B cell (primary cell): ENCODE data around the gene CCDC102A. TPM values are rescaled to one million over a fixed set of nuclear protein-coding genes. Genes with fewer than 3 reads are reported as not detected.

ENCODE experiments used
- ATAC-seq: fragments of 200-7000 bp; cut with Tn5 transposase; one replicate; pipeline ENCODE4 v1.10.0; 2021; ENCODE audit warnings: low read depth, mild to moderate bottlenecking, moderate number of reproducible peaks, moderate library complexity
- CTCF ChIA-PET: fragments of 350-600 bp; sonication (Branson Sonifier 250); formaldehyde crosslinking; loops from one replicate; lab custom pipeline; 2021; ENCODE audit warnings: antibody characterized with exemption, inconsistent platforms; lab: Charles Lee
- POLR2A ChIA-PET: fragments of 350-600 bp; sonication (Branson Sonifier 250); formaldehyde crosslinking; loops from one replicate; lab custom pipeline; 2021; ENCODE audit warnings: antibody characterized with exemption; lab: Charles Lee
- DNase-seq: peaks from one replicate; pipeline ENCODE4 v3.0.0; 2013
- H2AFZ ChIP-seq: 2 replicates; pipeline ENCODE4 v1.6.1; 2012; ENCODE audit warnings: mild to moderate bottlenecking, low read depth, low read length; ENCODE audit not compliant: insufficient read depth, poor library complexity, severe bottlenecking
- H3K27ac ChIP-seq, 2 donors: 1 replicate in 1 of 2; 2 replicates in 1 of 2; pipeline ENCODE4 v1.5.1; 2012 to 2013; ENCODE audit warnings: low read length in 2 of 2, mild to moderate bottlenecking in 2 of 2, moderate library complexity in 1 of 2
- H3K27me3 ChIP-seq, 4 experiments: fragments of 200-600 bp in 1 of 4; sonication (generic) in 1 of 4; replicated peaks in 1 of 4; 1 replicate in 2 of 4; 2 replicates in 2 of 4; pipeline versions ENCODE4 v1.6.1 to v1.7.0; 2013 to 2016; ENCODE audit warnings: low read length in 3 of 4, mild to moderate bottlenecking in 2 of 4, mixed read lengths in 1 of 4, moderate library complexity in 1 of 4; ENCODE audit not compliant: insufficient read depth in 4 of 4, control insufficient read depth in 3 of 4; ENCODE audit errors: control extremely low read depth in 1 of 4
- H3K36me3 ChIP-seq, 2 experiments: replicated peaks in 1 of 2; 1 replicate in 1 of 2; 2 replicates in 1 of 2; pipeline versions ENCODE4 v1.6.1 to v1.7.1; 2013; ENCODE audit warnings: low read length in 1 of 2; ENCODE audit not compliant: insufficient read depth in 2 of 2, control insufficient read depth in 1 of 2; ENCODE audit errors: control extremely low read depth in 1 of 2, extremely low read depth in 1 of 2
- H3K4me1 ChIP-seq, 2 donors: fragments of 200-600 bp in 1 of 2; sonication (generic) in 1 of 2; 1 replicate in 1 of 2; 2 replicates in 1 of 2; pipeline versions ENCODE4 v1.5.1 to v1.6.1; 2013 to 2017; ENCODE audit warnings: low read length in 2 of 2; ENCODE audit not compliant: control insufficient read depth in 2 of 2, insufficient read depth in 2 of 2
- H3K4me2 ChIP-seq: replicated peaks from 2 replicates; pipeline ENCODE3; 2012; ENCODE audit warnings: mild to moderate bottlenecking, low read depth, low read length; ENCODE audit not compliant: poor library complexity, severe bottlenecking
- H3K4me3 ChIP-seq, 5 experiments: fragments of 200-600 bp in 1 of 5; sonication (generic) in 1 of 5; 1 replicate in 3 of 5; 2 replicates in 2 of 5; pipeline versions ENCODE4 v1.5.1 to v1.7.0; 2011 to 2016; ENCODE audit warnings: low read length in 4 of 5, mild to moderate bottlenecking in 4 of 5, low read depth in 2 of 5, control low read depth in 1 of 5, moderate library complexity in 1 of 5; ENCODE audit not compliant: insufficient read depth in 1 of 5; ENCODE audit errors: control extremely low read depth in 1 of 5, extremely low read depth in 1 of 5
- H3K79me2 ChIP-seq: fragments of 200-600 bp; sonication (generic); one replicate; pipeline ENCODE4 v1.6.0; 2016; ENCODE audit warnings: low read length; ENCODE audit not compliant: control insufficient read depth, insufficient read depth
- H3K9ac ChIP-seq: fragments of 200-600 bp; sonication (generic); 2 replicates; pipeline ENCODE4 v1.6.1; 2017; ENCODE audit warnings: mild to moderate bottlenecking, low read length, moderate library complexity
- H3K9me3 ChIP-seq, 3 donors: one replicate each; pipeline versions ENCODE4 v1.6.1 to v1.7.1; 2013; ENCODE audit warnings: low read length in 2 of 3; ENCODE audit not compliant: control insufficient read depth in 2 of 3, insufficient read depth in 1 of 3; ENCODE audit errors: control extremely low read depth in 1 of 3
- H4K20me1 ChIP-seq: 2 replicates; pipeline ENCODE4 v1.6.0; 2012; ENCODE audit warnings: mild to moderate bottlenecking, low read length; ENCODE audit not compliant: insufficient read depth, control insufficient read depth, poor library complexity, severe bottlenecking
- H3K27ac Mint-ChIP-seq: one replicate; pipeline ENCODE4 v1.8.0; 2021; ENCODE audit warnings: mixed read lengths
- H3K27me3 Mint-ChIP-seq: one replicate; pipeline ENCODE4 v1.8.0; 2021; ENCODE audit warnings: mixed read lengths
- H3K4me1 Mint-ChIP-seq: one replicate; pipeline ENCODE4 v1.8.0; 2021; ENCODE audit warnings: mixed read lengths
- H3K4me3 Mint-ChIP-seq: one replicate; pipeline ENCODE4 v1.8.0; 2021; ENCODE audit warnings: mixed read lengths
- H3K9me3 Mint-ChIP-seq: one replicate; pipeline ENCODE4 v1.8.0; 2022; ENCODE audit warnings: mixed read lengths; ENCODE audit not compliant: insufficient read depth
- CTCF ChIP-seq: fragments of 200-600 bp; IDR thresholded peaks from one replicate; pipeline ENCODE4 v1.8.0; 2022; ENCODE audit warnings: antibody characterized with exemption, mild to moderate bottlenecking
- EZH2 ChIP-seq: IDR thresholded peaks from 2 replicates; pipeline ENCODE4 v1.6.1; 2012; ENCODE audit warnings: borderline replicate concordance, low read depth, mild to moderate bottlenecking, moderate library complexity, low read length; ENCODE audit not compliant: insufficient read depth, poor library complexity, severe bottlenecking
- WGBS: methylation state at CpG from one replicate; pipeline ENCODE4 v1.1.5; 2013; ENCODE audit warnings: missing lambda C conversion rate; ENCODE audit not compliant: insufficient coverage; 5-methylcytosine and 5-hydroxymethylcytosine counted together
- intact Hi-C: fragments of 100-400 bp; cut with micrococcal nuclease; formaldehyde crosslinking; loops from one replicate; pipeline ENCODE4 v1.10.0; 2022
- polyA plus RNA-seq: library from polyadenylated mRNA; depleted of rRNA; stranded (reverse); fragments of >200 nt; gene quantifications from 2 replicates; pipeline ENCODE4 v1.2.3, GENCODE V29; 2012
- total RNA-seq, 2 donors: library from RNA; stranded (reverse); fragments of 120-200 nt in 1 of 2; gene quantifications; 1 replicate in 1 of 2; 2 replicates in 1 of 2; pipeline versions ENCODE4 v1.2.3 to v1.2.4, GENCODE V29; 2013 to 2022

Gene CCDC102A
- total and polyA plus RNA-seq, 2 donors (not counting 1 experiment from before 2014, with no cell fraction given), result 14.5 to 14.7 TPM

- H3K79me2 ChIP-seq, result peaks cover 22% of the 10 kb centered on the region
- peak overlapping the region in 4 of 5 experiments; percentile 4 to 20 (median 10) for H3K4me3 ChIP-seq
- CTCF ChIA-PET, result interaction anchor here (0.8 to 2.7 kb wide), 6 partner anchors 9 to 112 kb away, joined by 3 to 26 read pairs (median 4); partner anchors contain the start of gene ADGRG5
- intact Hi-C loops, result loop anchor here (2.0 to 10.0 kb wide), 4 partner anchors 47 to 1105 kb away; partner anchors contain the start of genes AMFR and POLR2C
- POLR2A ChIA-PET, result interaction anchor here (0.6 to 1.9 kb wide), 4 partner anchors 10 to 552 kb away, joined by 3 to 7 read pairs (median 3); partner anchors contain the start of gene ADGRG5
- peak; percentile 75 for DNase-seq
- H3K27ac ChIP-seq, result peak overlapping the region; percentile 73 to 83
- ATAC-seq, result peak; percentile 72
- no peaks in the 10 kb centered on the region for H4K20me1 ChIP-seq
- H3K4me3 Mint-ChIP-seq, result peak overlapping the region; percentile 86
- H3K9me3 ChIP-seq, result peaks cover 0 to 3% (median 0%) of the 10 kb centered on the region in 3 donors
- H2AFZ ChIP-seq, result peak overlapping the region; percentile 52
- H3K27me3 ChIP-seq, result no peaks in the 10 kb centered on the region
- H3K27me3 Mint-ChIP-seq, result no peaks in the 10 kb centered on the region
- no peak for TF ChIP-seq EZH2
- TF ChIP-seq CTCF, result no peak
- no peaks in the 10 kb centered on the region for H3K9me3 Mint-ChIP-seq
- H3K27ac Mint-ChIP-seq, result peak overlapping the region; percentile 97
- 0% methylated on average over 7 of the region's 7 CpGs for WGBS
- peaks cover 68% of the 10 kb centered on the region for H3K4me1 Mint-ChIP-seq
- peak overlapping the region; percentile 77 for H3K4me2 ChIP-seq
- H3K9ac ChIP-seq, result peak overlapping the region; percentile 50
- H3K36me3 ChIP-seq, result peaks cover 0 to 10% of the 10 kb centered on the region in 2 experiments
- peaks cover 61 to 66% of the 10 kb centered on the region in 2 donors for H3K4me1 ChIP-seq
Observed at GRCh38 chr16:57530104-57530521, 6.3 kb downstream of the CCDC102A start.
